NT2/D1 (cell line): ENCODE measurements around the gene SEPTIN3.

ENCODE experiments used
- DNase-seq: peaks from one replicate; pipeline ENCODE4 v3.0.0-alpha.2; 2011; ENCODE audit warnings: low read depth, low spot score
- H3K27me3 ChIP-seq: 2 replicates; pipeline ENCODE4 v1.6.0; 2011; ENCODE audit warnings: mild to moderate bottlenecking; ENCODE audit not compliant: insufficient read length, insufficient read depth
- H3K36me3 ChIP-seq: 2 replicates; pipeline ENCODE4 v1.6.1; 2011; ENCODE audit warnings: mild to moderate bottlenecking, low read length, mixed read lengths; ENCODE audit not compliant: insufficient read depth, insufficient read length
- H3K4me1 ChIP-seq: 2 replicates; pipeline ENCODE4 v1.5.1; 2011; ENCODE audit not compliant: insufficient read depth, insufficient read length
- H3K4me3 ChIP-seq: 2 replicates; pipeline ENCODE4 v1.5.1; 2011; ENCODE audit warnings: low read depth; ENCODE audit not compliant: insufficient read length
- H3K9ac ChIP-seq: 2 replicates; pipeline ENCODE4 v1.6.0; 2011; ENCODE audit warnings: low read depth; ENCODE audit not compliant: insufficient read length
- H3K9me3 ChIP-seq: 2 replicates; pipeline ENCODE4 v1.5.1; 2011; ENCODE audit warnings: mild to moderate bottlenecking, low read length; ENCODE audit not compliant: insufficient read depth
- SUZ12 ChIP-seq: IDR thresholded peaks from 2 replicates; pipeline ENCODE4 v1.6.1; 2011; ENCODE audit not compliant: insufficient read length, insufficient read depth; ENCODE audit errors: extremely low read depth
- YY1 ChIP-seq: IDR thresholded peaks from 2 replicates; pipeline ENCODE4 v1.6.1; 2011; ENCODE audit not compliant: insufficient read length, insufficient read depth
- ZNF274 ChIP-seq: IDR thresholded peaks from 2 replicates; pipeline ENCODE4 v1.6.1; 2011; ENCODE audit warnings: mild to moderate bottlenecking, low read depth, low read length

Gene SEPTIN3

GRCh38 chr22:41934284-41935014 lies 34.8 kb upstream of the SEPTIN3 start:
- no peaks in the 10 kb centered on the region for H3K27me3 ChIP-seq
- DNase-seq: no peak
- peaks cover 42% of the 10 kb centered on the region for H3K36me3 ChIP-seq
- H3K4me3 ChIP-seq: no peak overlapping the region
- no peak overlapping the region for H3K9ac ChIP-seq
- H3K9me3 ChIP-seq: no peaks in the 10 kb centered on the region
- no peak for TF ChIP-seq YY1
- no peak for TF ChIP-seq SUZ12
- TF ChIP-seq ZNF274: no peak
- H3K4me1 ChIP-seq: peaks cover 12% of the 10 kb centered on the region

- Histone ChIP-seq H3K9ac (no peak overlapping the region), H3K36me3 (peaks cover 43% of the 10 kb centered on the region), H3K9me3 (no peaks in the 10 kb centered on the region), H3K27me3 (no peaks in the 10 kb centered on the region), H3K4me3 (no peak overlapping the region), H3K4me1 (peaks cover 12% of the 10 kb centered on the region)
- no peak for DNase-seq
- no peak for TF ChIP-seq SUZ12
- TF ChIP-seq YY1: no peak
- TF ChIP-seq ZNF274: no peak
These were observed 34.3 kb upstream of the SEPTIN3 start for GRCh38 chr22:41935015-41935351.

- peaks cover 12% of the 10 kb centered on the region for H3K4me1 ChIP-seq
- peaks cover 44% of the 10 kb centered on the region for H3K36me3 ChIP-seq
- no peaks in the 10 kb centered on the region for H3K9me3 ChIP-seq
- no peaks in the 10 kb centered on the region for H3K27me3 ChIP-seq
- DNase-seq: no peak
- TF ChIP-seq SUZ12 (no peak), YY1 (no peak), ZNF274 (no peak)
- no peak overlapping the region for H3K4me3 ChIP-seq
- no peak overlapping the region for H3K9ac ChIP-seq
These were observed 33.7 kb upstream of the SEPTIN3 start for GRCh38 chr22:41935509-41935908.

GRCh38 chr22:41936894-41937169 lies 32.4 kb upstream of the SEPTIN3 start:
- peaks cover 57% of the 10 kb centered on the region for H3K36me3 ChIP-seq
- peaks cover 12% of the 10 kb centered on the region for H3K4me1 ChIP-seq
- no peaks in the 10 kb centered on the region for H3K27me3 ChIP-seq
- H3K9me3 ChIP-seq: no peaks in the 10 kb centered on the region
- no peak overlapping the region for H3K4me3 ChIP-seq
- no peak overlapping the region for H3K9ac ChIP-seq
- no peak for TF ChIP-seq YY1
- no peak for TF ChIP-seq ZNF274
- no peak for TF ChIP-seq SUZ12
- no peak for DNase-seq

GRCh38 chr22:41939981-41940831 lies 29.0 kb upstream of the SEPTIN3 start:
- no peaks in the 10 kb centered on the region for H3K27me3 ChIP-seq
- H3K9me3 ChIP-seq: no peaks in the 10 kb centered on the region
- peak overlapping the region; percentile 36 for H3K9ac ChIP-seq
- DNase-seq: no peak
- TF ChIP-seq SUZ12 (no peak), YY1 (no peak)
- H3K4me3 ChIP-seq: no peak overlapping the region
- H3K4me1 ChIP-seq: peaks cover 4% of the 10 kb centered on the region
- peaks cover 74% of the 10 kb centered on the region for H3K36me3 ChIP-seq

DNA sequence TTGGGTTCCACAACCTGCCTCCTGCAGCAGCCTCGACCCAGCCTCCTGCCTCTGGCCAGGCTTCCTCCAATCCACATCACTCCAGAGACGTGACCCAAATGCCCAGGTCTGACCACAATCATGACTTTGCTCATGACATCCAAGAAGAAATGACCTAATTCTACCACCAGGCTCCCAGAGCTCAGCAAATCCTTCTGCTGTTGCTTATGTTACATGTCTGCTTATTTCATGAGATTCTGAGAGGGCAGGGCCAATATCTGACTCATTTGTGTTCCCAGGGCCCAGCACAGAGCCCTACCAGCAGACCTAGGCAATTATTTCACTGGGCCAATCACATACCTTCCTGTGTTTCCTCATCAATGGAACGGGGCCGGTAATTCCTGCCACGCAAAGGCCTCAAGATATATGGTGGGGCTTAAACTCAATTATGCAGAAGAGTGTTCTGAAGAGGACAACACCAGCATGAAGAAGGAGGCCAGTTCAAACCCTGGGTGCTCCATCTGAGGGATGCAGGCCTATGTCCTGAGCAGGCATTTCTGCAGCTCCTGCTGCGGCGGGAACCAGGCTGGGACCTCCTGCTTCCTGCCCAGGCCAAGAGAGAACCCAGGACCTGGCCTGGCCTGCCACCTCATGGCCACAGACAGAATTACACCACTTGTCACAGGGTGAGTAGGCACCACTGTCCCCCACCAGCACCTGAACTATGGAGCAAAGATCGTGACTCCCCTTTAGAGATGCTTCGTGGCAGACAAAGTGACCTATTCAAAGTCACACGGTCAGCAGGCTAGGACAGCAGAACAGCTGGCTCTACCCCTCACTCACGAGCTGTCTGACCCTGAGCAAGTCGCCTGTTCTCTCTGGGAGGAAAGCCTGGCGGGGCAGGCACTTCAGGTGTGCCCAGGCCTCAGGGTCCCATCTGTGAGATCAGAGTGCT lies 28.1 kb upstream of the SEPTIN3 start:
- Histone ChIP-seq H3K9ac (peak overlapping the region; percentile 36), H3K9me3 (no peaks in the 10 kb centered on the region), H3K27me3 (no peaks in the 10 kb centered on the region), H3K4me3 (no peak overlapping the region), H3K4me1 (no peaks in the 10 kb centered on the region), H3K36me3 (peaks cover 78% of the 10 kb centered on the region)
- DNase-seq: no peak
- no peak for TF ChIP-seq ZNF274
- TF ChIP-seq SUZ12: no peak
- TF ChIP-seq YY1: no peak
